ENCODE results near the gene SERPINA9.

SERPINA9 gene

GRCh38 chr14:94450722-94451090, 25.3 kb downstream of the SERPINA9 start:
- CTCF ChIA-PET = no interaction called here

GRCh38 chr14:94449930-94450329, 26.1 kb downstream of the SERPINA9 start:
- POLR2A ChIA-PET (ENCODE audit: low non-redundant PET) = no interaction called here
- CTCF ChIA-PET = interaction anchor here (1.7 kb wide), 1 partner anchor 36 kb away, joined by 5 read pairs; no protein-coding TSS in a partner anchor
- TF ChIP-seq CTCF (conservative IDR thresholded peaks at IDR 0.05; ENCODE audit: low read depth) = no peak
- DNase-seq (ENCODE audit: low spot score) = no peak
- no peak overlapping the region for H3K27ac ChIP-seq

More at GRCh38 chr14:94450722-94451090, 25.3 kb downstream of the SERPINA9 start:
- POLR2A ChIA-PET (ENCODE audit: low non-redundant PET) = no interaction called here
- TF ChIP-seq CTCF (conservative IDR thresholded peaks at IDR 0.05; ENCODE audit: low read depth) = no peak
- DNase-seq (ENCODE audit: low spot score) = no peak
- H3K27ac ChIP-seq = no peak overlapping the region

GRCh38 chr14:94448071-94448808, 27.8 kb downstream of the SERPINA9 start:
- TF ChIP-seq CTCF (conservative IDR thresholded peaks at IDR 0.05; ENCODE audit: low read depth) = no peak
- H3K27ac ChIP-seq = peak overlapping the region; percentile 93
- ChIA-PET CTCF (interaction anchor here (0.7 to 0.9 kb wide), 2 partner anchors 38 to 181 kb away, joined by 4 read pairs; no protein-coding TSS in a partner anchor), POLR2A (ENCODE audit: low non-redundant PET) (no interaction called here)
- peak; percentile 20 for DNase-seq (ENCODE audit: low spot score)

GRCh38 chr14:94447206-94447605, 28.8 kb downstream of the SERPINA9 start:
- H3K27ac ChIP-seq = no peak overlapping the region

GRCh38 chr14:94446126-94446525, 29.9 kb downstream of the SERPINA9 start:
- POLR2A ChIA-PET (ENCODE audit: low non-redundant PET) = no interaction called here
- DNase-seq (ENCODE audit: low spot score) = no peak
- TF ChIP-seq CTCF (conservative IDR thresholded peaks at IDR 0.05; ENCODE audit: low read depth) = no peak
- CTCF ChIA-PET = no interaction called here
- H3K27ac ChIP-seq = no peak overlapping the region

More at GRCh38 chr14:94447206-94447605, 28.8 kb downstream of the SERPINA9 start:
- DNase-seq (ENCODE audit: low spot score) = no peak
- ChIA-PET POLR2A (ENCODE audit: low non-redundant PET) (no interaction called here), CTCF (interaction anchor here (0.9 kb wide), 1 partner anchor 39 kb away, joined by 4 read pairs; no protein-coding TSS in a partner anchor)
- TF ChIP-seq CTCF (conservative IDR thresholded peaks at IDR 0.05; ENCODE audit: low read depth) = no peak

GRCh38 chr14:94445003-94445402, 31.0 kb downstream of the SERPINA9 start:
- no peak overlapping the region for H3K27ac ChIP-seq
- no peak for DNase-seq (ENCODE audit: low spot score)
- ChIA-PET POLR2A (ENCODE audit: low non-redundant PET) (no interaction called here), CTCF (no interaction called here)
- TF ChIP-seq CTCF (conservative IDR thresholded peaks at IDR 0.05; ENCODE audit: low read depth) = no peak
